Measurements from ENCODE around the gene SOX5. TPM values are rescaled to one million over a fixed set of nuclear protein-coding genes. Genes with fewer than 3 reads are reported as not detected.
"Not testable (repeated sequence)": the region's sequence is repeated elsewhere in the genome, so short reads cannot be mapped to it uniquely, and the experiment has no call there.

SOX5 gene
- total RNA-seq, 1 donor from 2014 or later, result 20.1 TPM

DNA sequence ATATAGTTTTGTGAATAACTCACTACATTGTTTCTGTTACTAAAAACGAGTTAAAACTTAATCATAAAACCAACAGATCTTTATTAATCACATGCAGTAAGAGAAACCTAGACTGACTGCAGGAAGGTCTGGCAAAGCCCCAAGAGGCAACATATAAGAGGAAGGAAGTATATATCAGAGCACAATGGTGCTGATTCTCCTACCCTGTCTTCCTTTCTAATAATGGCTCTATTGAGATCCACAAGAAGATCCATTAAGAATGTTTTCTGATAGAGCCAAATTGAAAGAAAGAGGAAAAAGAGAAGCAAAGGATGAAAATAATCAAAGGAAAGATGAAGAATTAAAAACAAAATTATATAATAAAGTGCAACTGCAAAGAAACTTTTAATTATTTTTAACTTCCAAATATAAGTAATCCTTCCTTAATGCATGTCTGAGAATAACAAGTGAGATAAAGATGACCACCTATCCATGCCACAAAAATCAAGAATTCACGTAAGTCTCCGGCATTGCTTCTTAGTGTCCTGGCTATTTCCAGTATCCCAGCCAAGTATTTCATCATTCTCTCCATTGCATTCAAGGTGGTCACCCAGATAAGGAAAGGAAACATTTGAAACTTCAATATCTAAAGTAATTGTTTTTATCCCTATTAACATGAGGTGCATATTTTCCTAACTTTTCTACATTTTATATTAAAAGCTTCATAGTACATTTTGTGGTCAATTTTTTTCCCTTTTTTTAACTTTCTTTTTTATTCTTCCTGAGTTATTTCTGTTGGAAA is 62.2 kb downstream of the SOX5 start:
- no peaks in the 10 kb centered on the region for H3K4me1 ChIP-seq
- DNase-seq, result no peak
- intact Hi-C loops (cut with DNase I), result no loop called here
- H3K36me3 ChIP-seq, result no peaks in the 10 kb centered on the region
- no peaks in the 10 kb centered on the region for H3K27me3 ChIP-seq
- H3K4me3 ChIP-seq, result no peak overlapping the region
- no peak overlapping the region for H3K27ac ChIP-seq
- no peaks in the 10 kb centered on the region for H3K9me3 ChIP-seq
- TF ChIP-seq, protein P1, sequence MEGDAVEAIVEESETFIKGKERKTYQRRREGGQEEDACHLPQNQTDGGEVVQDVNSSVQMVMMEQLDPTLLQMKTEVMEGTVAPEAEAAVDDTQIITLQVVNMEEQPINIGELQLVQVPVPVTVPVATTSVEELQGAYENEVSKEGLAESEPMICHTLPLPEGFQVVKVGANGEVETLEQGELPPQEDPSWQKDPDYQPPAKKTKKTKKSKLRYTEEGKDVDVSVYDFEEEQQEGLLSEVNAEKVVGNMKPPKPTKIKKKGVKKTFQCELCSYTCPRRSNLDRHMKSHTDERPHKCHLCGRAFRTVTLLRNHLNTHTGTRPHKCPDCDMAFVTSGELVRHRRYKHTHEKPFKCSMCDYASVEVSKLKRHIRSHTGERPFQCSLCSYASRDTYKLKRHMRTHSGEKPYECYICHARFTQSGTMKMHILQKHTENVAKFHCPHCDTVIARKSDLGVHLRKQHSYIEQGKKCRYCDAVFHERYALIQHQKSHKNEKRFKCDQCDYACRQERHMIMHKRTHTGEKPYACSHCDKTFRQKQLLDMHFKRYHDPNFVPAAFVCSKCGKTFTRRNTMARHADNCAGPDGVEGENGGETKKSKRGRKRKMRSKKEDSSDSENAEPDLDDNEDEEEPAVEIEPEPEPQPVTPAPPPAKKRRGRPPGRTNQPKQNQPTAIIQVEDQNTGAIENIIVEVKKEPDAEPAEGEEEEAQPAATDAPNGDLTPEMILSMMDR (IDR thresholded peaks at IDR 0.05), result no peak
- ATAC-seq, result no peak

DNA sequence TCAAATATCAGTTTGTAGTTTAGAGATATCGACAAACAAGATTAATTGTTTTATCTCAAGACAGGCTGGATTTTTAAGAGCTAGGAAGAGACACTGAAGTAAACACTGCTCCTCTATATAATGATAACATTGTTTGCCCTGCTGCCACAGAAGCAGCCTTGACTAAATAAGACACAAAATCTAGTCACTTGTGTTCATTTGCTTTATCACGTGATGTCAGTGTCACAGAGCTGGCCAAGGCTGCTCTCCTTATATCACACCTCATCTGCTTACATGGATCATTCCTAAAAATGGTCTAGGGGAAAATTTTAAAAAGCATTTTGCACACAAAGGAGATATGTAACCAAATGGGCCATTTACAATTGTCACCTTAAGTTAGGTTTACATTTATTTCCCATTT is 64.1 kb downstream of the SOX5 start:
- no peaks in the 10 kb centered on the region for H3K4me1 ChIP-seq
- DNase-seq (no peak), ATAC-seq (no peak)
- no peak overlapping the region for H3K27ac ChIP-seq
- H3K4me3 ChIP-seq, result no peak overlapping the region
- intact Hi-C loops (cut with DNase I), result no loop called here
- no peaks in the 10 kb centered on the region for H3K9me3 ChIP-seq
- TF ChIP-seq, protein P1 (IDR thresholded peaks at IDR 0.05), result no peak
- H3K36me3 ChIP-seq, result no peaks in the 10 kb centered on the region
- no peaks in the 10 kb centered on the region for H3K27me3 ChIP-seq

GRCh38 chr12:23884909-23885308 is 64.6 kb downstream of the SOX5 start:
- Histone ChIP-seq H3K36me3 (no peaks in the 10 kb centered on the region), H3K9me3 (no peaks in the 10 kb centered on the region), H3K4me3 (no peak overlapping the region), H3K27ac (no peak overlapping the region), H3K27me3 (no peaks in the 10 kb centered on the region), H3K4me1 (no peaks in the 10 kb centered on the region)
- intact Hi-C loops (cut with DNase I), result no loop called here
- DNase-seq (no peak), ATAC-seq (no peak)
- TF ChIP-seq, protein P1 (IDR thresholded peaks at IDR 0.05), result no peak

GRCh38 chr12:23880988-23881387 is 68.5 kb downstream of the SOX5 start:
- TF ChIP-seq, protein P1 (IDR thresholded peaks at IDR 0.05), result no peak
- Histone ChIP-seq H3K36me3 (no peaks in the 10 kb centered on the region), H3K4me1 (no peaks in the 10 kb centered on the region), H3K27me3 (no peaks in the 10 kb centered on the region), H3K4me3 (no peak overlapping the region), H3K9me3 (no peaks in the 10 kb centered on the region), H3K27ac (no peak overlapping the region)
- ATAC-seq, result no peak
- no peak for DNase-seq
- intact Hi-C loops (cut with DNase I), result no loop called here

GRCh38 chr12:23876618-23877017 is 72.9 kb downstream of the SOX5 start:
- H3K27me3 ChIP-seq; H3K4me1 ChIP-seq; H3K9me3 ChIP-seq; H3K4me3 ChIP-seq; intact Hi-C loops (cut with DNase I); H3K36me3 ChIP-seq; H3K27ac ChIP-seq; ATAC-seq; DNase-seq: not testable (repeated sequence)

- Histone ChIP-seq H3K36me3 (no peaks in the 10 kb centered on the region), H3K27me3 (no peaks in the 10 kb centered on the region), H3K4me1 (no peaks in the 10 kb centered on the region), H3K27ac (no peak overlapping the region), H3K9me3 (no peaks in the 10 kb centered on the region), H3K4me3 (no peak overlapping the region)
- TF ChIP-seq, protein P1 (IDR thresholded peaks at IDR 0.05), result no peak
- no peak for ATAC-seq
- DNase-seq, result no peak
- intact Hi-C loops (cut with DNase I), result no loop called here
Measured at GRCh38 chr12:23867794-23868193, 81.7 kb downstream of the SOX5 start.

All from upper lobe of right lung (tissue), 1 donor.